Right ventricle myocardium inferior (tissue), 1 donor: ENCODE results near the gene CFAP61. TPM values are rescaled to one million over a fixed set of nuclear protein-coding genes. Genes with fewer than 3 reads are reported as not detected.

Source experiments
- ATAC-seq: fragments of 200-7000 bp; cut with Tn5 transposase; one replicate; pipeline ENCODE4 v1.9.1; 2020; ENCODE audit warnings: mild to moderate bottlenecking, moderate library complexity
- DNase-seq: peaks from one replicate; pipeline ENCODE4 v3.0.0; 2021; ENCODE audit errors: missing footprints
- intact Hi-C: fragments of 100-400 bp; cut with DNase I; formaldehyde crosslinking; loops from one replicate; pipeline ENCODE4 v1.11.0; 2022
- total RNA-seq: library from RNA; stranded (reverse); fragmentation: NEBNext Ultra II Directional; extraction: Animal tissue kit (Norgen Biotek cat#: 25700); gene quantifications from one replicate; pipeline ENCODE4 v1.2.1, GENCODE V29; 2021
- donor health status: DM: no; HTN: yes; CAD: no; lungs with severe emphysema.

CFAP61 gene
- total RNA-seq, 1 donor from 2014 or later = 27.4 TPM

GRCh38 chr20:20199361-20200160, 147.2 kb downstream of the CFAP61 start:
- no peak for DNase-seq
- ATAC-seq = no peak
- intact Hi-C loops = no loop called here

- ATAC-seq (peak; percentile 47), DNase-seq (no peak)
- intact Hi-C loops = no loop called here
Observed at GRCh38 chr20:20201124-20201523, 148.8 kb downstream of the CFAP61 start.

- ATAC-seq = peak; percentile 7
- intact Hi-C loops = no loop called here
- DNase-seq = no peak
Observed at GRCh38 chr20:20201639-20202038, 149.3 kb downstream of the CFAP61 start.

GRCh38 chr20:20202768-20203167, 150.4 kb downstream of the CFAP61 start:
- DNase-seq = no peak
- intact Hi-C loops = no loop called here
- no peak for ATAC-seq

- ATAC-seq (no peak), DNase-seq (no peak)
- intact Hi-C loops = no loop called here
Observed at GRCh38 chr20:20203784-20204183, 151.5 kb downstream of the CFAP61 start.

GRCh38 chr20:20204256-20204655, 151.9 kb downstream of the CFAP61 start:
- no peak for ATAC-seq
- no peak for DNase-seq
- intact Hi-C loops = no loop called here

GRCh38 chr20:20205141-20205861, 153.0 kb downstream of the CFAP61 start:
- DNase-seq = no peak
- ATAC-seq = no peak
- intact Hi-C loops = no loop called here

GRCh38 chr20:20205862-20206236, 153.5 kb downstream of the CFAP61 start:
- no peak for ATAC-seq
- DNase-seq = no peak
- intact Hi-C loops = no loop called here

GRCh38 chr20:20206788-20207187, 154.5 kb downstream of the CFAP61 start:
- intact Hi-C loops = no loop called here
- DNase-seq (no peak), ATAC-seq (no peak)

GRCh38 chr20:20207291-20207690, 155.0 kb downstream of the CFAP61 start:
- ATAC-seq = no peak
- no peak for DNase-seq
- intact Hi-C loops = no loop called here

GRCh38 chr20:20207872-20208271, 155.5 kb downstream of the CFAP61 start:
- DNase-seq = no peak
- intact Hi-C loops = no loop called here
- no peak for ATAC-seq

GRCh38 chr20:20209684-20210083, 157.4 kb downstream of the CFAP61 start:
- no peak for DNase-seq
- intact Hi-C loops = loop anchor here (5.0 kb wide), 1 partner anchor 72 kb away; no protein-coding TSS in a partner anchor
- no peak for ATAC-seq

GRCh38 chr20:20210327-20210726, 158.0 kb downstream of the CFAP61 start:
- no peak for DNase-seq
- intact Hi-C loops = loop anchor here (5.0 kb wide), 1 partner anchor 73 kb away; no protein-coding TSS in a partner anchor
- ATAC-seq = peak; percentile 58

GRCh38 chr20:20210943-20211273, 158.6 kb downstream of the CFAP61 start:
- intact Hi-C loops = loop anchor here (5.0 kb wide), 1 partner anchor 74 kb away; no protein-coding TSS in a partner anchor
- DNase-seq (no peak), ATAC-seq (no peak)

GRCh38 chr20:20211274-20211987, 159.1 kb downstream of the CFAP61 start:
- DNase-seq (no peak), ATAC-seq (no peak)
- intact Hi-C loops = loop anchor here (5.0 kb wide), 1 partner anchor 74 kb away; no protein-coding TSS in a partner anchor

GRCh38 chr20:20211988-20212518, 159.7 kb downstream of the CFAP61 start:
- DNase-seq (no peak), ATAC-seq (no peak)
- intact Hi-C loops = loop anchor here (5.0 kb wide), 1 partner anchor 75 kb away; no protein-coding TSS in a partner anchor

- DNase-seq (peak; percentile 73), ATAC-seq (peak; percentile 67)
- intact Hi-C loops = loop anchor here (5.0 kb wide), 1 partner anchor 75 kb away; no protein-coding TSS in a partner anchor
Observed at GRCh38 chr20:20212675-20213096, 160.4 kb downstream of the CFAP61 start.

- no peak for ATAC-seq
- no peak for DNase-seq
- intact Hi-C loops = loop anchor here (5.0 kb wide), 1 partner anchor 76 kb away; no protein-coding TSS in a partner anchor
Observed at GRCh38 chr20:20213526-20214121, 161.3 kb downstream of the CFAP61 start.
